ENCODE results near the gene EYA2. TPM values are rescaled to one million over a fixed set of nuclear protein-coding genes. Genes with fewer than 3 reads are reported as not detected.

Gene EYA2
- total RNA-seq, 4 donors from 2014 or later: 9.9 to 20.1 (median 13.8) TPM

DNA sequence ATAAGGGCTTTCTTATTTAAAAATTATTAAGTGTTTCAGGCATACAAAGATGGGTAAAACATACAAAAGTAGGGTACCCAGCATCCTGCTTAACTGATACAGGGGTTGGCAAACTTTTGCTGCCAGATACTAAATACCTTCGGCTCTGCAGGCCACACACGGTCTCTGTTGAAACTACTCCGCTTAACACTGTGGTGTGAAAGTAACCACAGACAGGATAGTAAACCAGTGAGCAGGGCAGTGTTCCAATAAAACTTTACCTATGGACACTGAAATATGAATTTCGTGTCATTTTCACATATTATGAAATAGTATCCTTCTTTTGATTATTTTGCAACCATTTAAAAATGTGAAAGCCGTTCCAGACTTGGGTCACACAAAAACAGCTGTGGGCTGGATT is 92.4 kb downstream of the EYA2 start:
- H3K4me1 ChIP-seq: peaks cover 59 to 77% of the 10 kb centered on the region in 2 donors
- H3K27ac ChIP-seq: peak overlapping the region; percentile 15 to 65 (median 48)
- H3K4me3 ChIP-seq (replicated peaks in 1 of 3): no peak overlapping the region
- WGBS, 2 donors: 82% methylated on average over 5 of the region's 5 CpGs
- no peaks in the 10 kb centered on the region for H3K27me3 ChIP-seq
- intact Hi-C loops (cut with DNase I): no loop called here
- DNase-seq: no peak
- no peaks in the 10 kb centered on the region for H3K36me3 ChIP-seq
- no peaks in the 10 kb centered on the region for H3K9me3 ChIP-seq
- no peak for TF ChIP-seq POLR2A (IDR thresholded peaks at IDR 0.05)
- TF ChIP-seq, protein P1, sequence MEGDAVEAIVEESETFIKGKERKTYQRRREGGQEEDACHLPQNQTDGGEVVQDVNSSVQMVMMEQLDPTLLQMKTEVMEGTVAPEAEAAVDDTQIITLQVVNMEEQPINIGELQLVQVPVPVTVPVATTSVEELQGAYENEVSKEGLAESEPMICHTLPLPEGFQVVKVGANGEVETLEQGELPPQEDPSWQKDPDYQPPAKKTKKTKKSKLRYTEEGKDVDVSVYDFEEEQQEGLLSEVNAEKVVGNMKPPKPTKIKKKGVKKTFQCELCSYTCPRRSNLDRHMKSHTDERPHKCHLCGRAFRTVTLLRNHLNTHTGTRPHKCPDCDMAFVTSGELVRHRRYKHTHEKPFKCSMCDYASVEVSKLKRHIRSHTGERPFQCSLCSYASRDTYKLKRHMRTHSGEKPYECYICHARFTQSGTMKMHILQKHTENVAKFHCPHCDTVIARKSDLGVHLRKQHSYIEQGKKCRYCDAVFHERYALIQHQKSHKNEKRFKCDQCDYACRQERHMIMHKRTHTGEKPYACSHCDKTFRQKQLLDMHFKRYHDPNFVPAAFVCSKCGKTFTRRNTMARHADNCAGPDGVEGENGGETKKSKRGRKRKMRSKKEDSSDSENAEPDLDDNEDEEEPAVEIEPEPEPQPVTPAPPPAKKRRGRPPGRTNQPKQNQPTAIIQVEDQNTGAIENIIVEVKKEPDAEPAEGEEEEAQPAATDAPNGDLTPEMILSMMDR (IDR thresholded peaks at IDR 0.05): no peak

DNA sequence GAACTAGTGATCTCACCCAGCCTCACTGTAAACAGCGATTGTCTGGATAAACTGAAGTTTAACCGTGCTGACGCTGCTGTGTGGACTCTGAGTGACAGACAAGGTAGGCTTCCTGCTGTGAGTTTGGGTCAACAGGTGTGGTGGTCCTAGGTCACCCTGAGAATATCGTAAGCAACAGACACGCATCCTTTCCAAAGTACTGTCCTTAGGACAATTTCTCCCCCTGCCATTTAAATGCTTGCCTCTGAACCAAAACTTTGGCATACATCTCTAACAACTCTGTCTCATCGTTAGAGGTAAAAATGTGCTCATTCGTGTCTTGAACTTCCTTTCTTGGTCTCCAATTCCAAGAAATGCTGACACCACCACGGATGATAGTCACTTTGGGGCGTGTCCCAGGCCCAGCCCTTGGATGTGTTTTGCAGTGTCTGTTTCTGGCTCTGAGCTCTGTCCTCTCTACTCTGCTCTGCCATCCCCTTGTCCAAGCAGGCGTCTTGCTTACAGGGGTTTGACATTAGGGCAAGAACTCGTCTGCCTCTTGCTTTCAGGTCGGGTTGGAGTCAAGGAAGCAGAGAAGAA is 95.5 kb downstream of the EYA2 start:
- 34 to 40% methylated on average over 12 of the region's 12 CpGs for WGBS, 2 donors
- no peaks in the 10 kb centered on the region for H3K36me3 ChIP-seq
- no peaks in the 10 kb centered on the region for H3K9me3 ChIP-seq
- peak overlapping the region; percentile 86 to 95 (median 90) for H3K27ac ChIP-seq
- intact Hi-C loops (cut with DNase I): no loop called here
- peak in 1 of 2 donors; percentile 29 for TF ChIP-seq POLR2A (IDR thresholded peaks at IDR 0.05)
- TF ChIP-seq, protein P1 (IDR thresholded peaks at IDR 0.05): no peak
- peaks cover 47 to 79% of the 10 kb centered on the region in 2 donors for H3K4me1 ChIP-seq
- H3K27me3 ChIP-seq: no peaks in the 10 kb centered on the region
- DNase-seq: peak; percentile 24 to 27
- no peak overlapping the region for H3K4me3 ChIP-seq (replicated peaks in 1 of 3)

- no peak overlapping the region for H3K4me3 ChIP-seq (replicated peaks in 1 of 3)
- WGBS, 2 donors: 32 to 46% methylated on average over 5 of the region's 5 CpGs
- no peaks in the 10 kb centered on the region for H3K9me3 ChIP-seq
- intact Hi-C loops (cut with DNase I): no loop called here
- DNase-seq: no peak
- TF ChIP-seq, protein P1 (IDR thresholded peaks at IDR 0.05): no peak
- TF ChIP-seq POLR2A (IDR thresholded peaks at IDR 0.05): no peak
- no peaks in the 10 kb centered on the region for H3K27me3 ChIP-seq
- no peaks in the 10 kb centered on the region for H3K36me3 ChIP-seq
- H3K4me1 ChIP-seq: peaks cover 49 to 79% of the 10 kb centered on the region in 2 donors
- H3K27ac ChIP-seq: peak overlapping the region; percentile 86 to 95 (median 90)
Measured at GRCh38 chr20:46990596-46991104, 96.0 kb downstream of the EYA2 start.

- H3K4me3 ChIP-seq (replicated peaks in 1 of 3): no peak overlapping the region
- intact Hi-C loops (cut with DNase I): no loop called here
- 94 to 98% methylated on average over 3 of the region's 3 CpGs for WGBS, 2 donors
Measured at GRCh38 chr20:46991168-46991567, 96.5 kb downstream of the EYA2 start.

More at GRCh38 chr20:46991168-46991567, 96.5 kb downstream of the EYA2 start:
- Histone ChIP-seq H3K36me3 (no peaks in the 10 kb centered on the region), H3K27me3 (no peaks in the 10 kb centered on the region), H3K4me1 (peaks cover 50 to 80% of the 10 kb centered on the region in 2 donors), H3K27ac (peak overlapping the region; percentile 86 to 95 (median 90)), H3K9me3 (no peaks in the 10 kb centered on the region)
- no peak for DNase-seq
- TF ChIP-seq, protein P1 (IDR thresholded peaks at IDR 0.05): no peak
- TF ChIP-seq POLR2A (IDR thresholded peaks at IDR 0.05): no peak
